Fibroblast of villous mesenchyme (primary cell): ENCODE measurements around the gene STEAP3. TPM values are rescaled to one million over a fixed set of nuclear protein-coding genes. Genes with fewer than 3 reads are reported as not detected.

Source experiments
- DNase-seq: peaks from one replicate; pipeline ENCODE4 v3.0.0-alpha.2; 2010; ENCODE audit warnings: low read depth
- H3K4me3 ChIP-seq: 2 replicates; pipeline ENCODE4 v1.5.1; 2011; ENCODE audit warnings: low read depth, mild to moderate bottlenecking, low read length
- total RNA-seq: library from RNA; depleted of rRNA; stranded (reverse); fragments of >200 nt; gene quantifications from 2 replicates; pipeline ENCODE4 v1.2.3, GENCODE V29; 2012
- TF ChIP-seq, protein P1 (sequence below): IDR thresholded peaks from 2 replicates; pipeline ENCODE4 v1.5.1; 2012; ENCODE audit warnings: low read depth, mild to moderate bottlenecking, low read length; ENCODE audit not compliant: insufficient read depth

The STEAP3 gene
- total RNA-seq, 1 donor: 17.7 TPM

DNA sequence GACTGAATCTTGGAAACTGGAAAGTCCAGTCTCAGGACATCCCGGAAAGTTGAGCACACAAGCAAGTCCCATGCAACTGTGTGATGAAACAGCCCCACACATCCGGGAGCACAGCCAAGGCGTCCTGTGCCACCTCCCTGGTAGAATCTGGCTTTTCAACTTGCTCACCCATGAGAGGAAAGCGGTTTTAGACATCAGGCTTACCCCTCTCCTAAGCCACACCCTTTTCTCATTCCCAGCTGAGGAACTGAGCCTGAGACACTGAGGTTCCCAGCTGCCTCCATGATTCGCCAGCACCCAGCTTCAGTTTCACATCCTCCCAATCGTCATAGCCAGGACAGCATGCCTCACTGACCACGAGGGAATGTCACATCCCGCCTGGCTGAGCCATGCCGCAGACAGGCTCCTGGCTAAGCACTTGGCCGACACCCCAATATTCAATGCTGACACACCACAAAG, 60.3 kb downstream of the STEAP3 start:
- peak; percentile 44 for DNase-seq
- no peak overlapping the region for H3K4me3 ChIP-seq
- TF ChIP-seq, protein P1, sequence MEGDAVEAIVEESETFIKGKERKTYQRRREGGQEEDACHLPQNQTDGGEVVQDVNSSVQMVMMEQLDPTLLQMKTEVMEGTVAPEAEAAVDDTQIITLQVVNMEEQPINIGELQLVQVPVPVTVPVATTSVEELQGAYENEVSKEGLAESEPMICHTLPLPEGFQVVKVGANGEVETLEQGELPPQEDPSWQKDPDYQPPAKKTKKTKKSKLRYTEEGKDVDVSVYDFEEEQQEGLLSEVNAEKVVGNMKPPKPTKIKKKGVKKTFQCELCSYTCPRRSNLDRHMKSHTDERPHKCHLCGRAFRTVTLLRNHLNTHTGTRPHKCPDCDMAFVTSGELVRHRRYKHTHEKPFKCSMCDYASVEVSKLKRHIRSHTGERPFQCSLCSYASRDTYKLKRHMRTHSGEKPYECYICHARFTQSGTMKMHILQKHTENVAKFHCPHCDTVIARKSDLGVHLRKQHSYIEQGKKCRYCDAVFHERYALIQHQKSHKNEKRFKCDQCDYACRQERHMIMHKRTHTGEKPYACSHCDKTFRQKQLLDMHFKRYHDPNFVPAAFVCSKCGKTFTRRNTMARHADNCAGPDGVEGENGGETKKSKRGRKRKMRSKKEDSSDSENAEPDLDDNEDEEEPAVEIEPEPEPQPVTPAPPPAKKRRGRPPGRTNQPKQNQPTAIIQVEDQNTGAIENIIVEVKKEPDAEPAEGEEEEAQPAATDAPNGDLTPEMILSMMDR: no peak

DNA sequence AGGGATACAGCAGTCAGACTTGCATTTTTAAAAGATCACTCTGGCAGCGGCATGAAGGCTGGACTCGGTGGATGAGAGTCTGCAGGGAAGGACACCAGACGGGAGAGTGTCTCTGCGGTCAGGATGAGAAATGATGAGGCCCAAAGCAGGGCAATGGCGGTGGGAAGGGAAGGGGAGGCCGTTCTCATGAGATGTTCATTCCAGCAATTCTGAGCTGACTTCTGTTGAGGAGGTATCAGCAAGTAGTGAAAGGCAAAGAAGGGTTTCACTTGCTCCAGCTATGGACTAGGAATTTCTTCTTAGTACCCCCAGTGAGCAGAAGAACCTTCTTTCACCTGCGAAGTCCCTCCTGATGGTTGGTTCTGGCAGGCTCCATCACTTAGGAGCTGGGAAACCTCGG, 63.0 kb downstream of the STEAP3 start:
- DNase-seq: no peak
- H3K4me3 ChIP-seq: no peak overlapping the region
- TF ChIP-seq, protein P1: no peak

DNA sequence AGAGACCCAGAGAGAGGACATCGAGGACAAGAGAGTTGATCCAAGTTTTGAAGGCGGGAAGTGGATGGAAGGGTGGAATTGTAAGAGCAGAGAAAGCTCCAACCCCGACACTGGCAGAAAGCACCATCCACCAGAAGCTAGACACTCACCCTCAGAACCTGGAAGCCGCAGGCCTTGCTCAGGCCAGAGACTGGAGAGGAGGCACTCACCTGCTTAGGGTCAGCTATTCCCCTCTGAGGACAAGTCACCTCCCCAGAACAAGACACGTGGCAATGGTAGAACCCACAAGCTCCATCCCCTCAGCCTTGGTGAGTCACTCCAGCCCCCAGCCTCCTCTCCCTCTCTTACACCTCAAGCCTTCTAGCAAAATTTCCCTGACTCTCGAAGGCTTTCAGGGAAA, 64.9 kb downstream of the STEAP3 start:
- TF ChIP-seq, protein P1: no peak
- no peak for DNase-seq

DNA sequence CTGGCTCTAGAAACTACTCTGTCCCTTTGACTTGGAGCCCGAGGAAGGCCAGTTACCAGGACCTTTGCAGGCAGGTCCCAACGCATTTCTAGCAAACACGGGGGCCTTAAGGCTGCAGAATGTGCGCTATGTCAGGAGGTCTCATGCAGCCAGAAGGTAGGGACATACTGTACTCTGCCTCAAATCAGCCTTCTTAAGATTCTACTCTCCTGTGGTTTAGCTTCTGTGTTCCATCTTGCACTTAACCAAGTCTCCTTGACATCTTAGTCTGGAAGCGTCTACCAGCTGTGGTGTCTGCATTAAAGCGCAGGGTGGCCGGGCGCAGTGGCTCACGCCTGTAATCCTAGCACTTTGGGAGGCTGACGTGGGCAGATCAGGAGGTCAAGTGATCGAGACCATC, 65.5 kb downstream of the STEAP3 start:
- DNase-seq: peak; percentile 73
- no peak overlapping the region for H3K4me3 ChIP-seq

More for the DNA sequence above, 64.9 kb downstream of the STEAP3 start:
- no peak overlapping the region for H3K4me3 ChIP-seq

DNA sequence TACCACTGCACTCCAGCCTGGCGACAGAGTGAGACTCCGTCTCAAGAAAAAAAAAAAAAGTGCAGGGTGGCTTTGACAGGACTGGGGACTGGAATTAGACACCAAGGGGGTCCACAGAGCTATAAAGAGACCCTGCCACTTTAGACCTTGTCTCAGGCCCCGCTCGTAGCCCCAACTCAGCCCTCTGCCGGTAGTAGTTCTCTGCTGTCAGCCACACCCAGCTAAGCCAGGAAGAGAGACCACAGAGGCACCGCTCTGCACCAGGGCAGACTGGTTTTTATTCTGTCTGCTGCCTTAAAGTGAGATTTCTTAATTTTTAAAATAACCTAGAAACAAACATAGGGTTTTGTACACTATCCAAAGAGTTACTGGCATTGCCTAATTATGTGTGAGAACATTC, 66.0 kb downstream of the STEAP3 start:
- no peak for DNase-seq
- TF ChIP-seq, protein P1: no peak
- H3K4me3 ChIP-seq: no peak overlapping the region

More for the DNA sequence above, 65.5 kb downstream of the STEAP3 start:
- TF ChIP-seq, protein P1: no peak

DNA sequence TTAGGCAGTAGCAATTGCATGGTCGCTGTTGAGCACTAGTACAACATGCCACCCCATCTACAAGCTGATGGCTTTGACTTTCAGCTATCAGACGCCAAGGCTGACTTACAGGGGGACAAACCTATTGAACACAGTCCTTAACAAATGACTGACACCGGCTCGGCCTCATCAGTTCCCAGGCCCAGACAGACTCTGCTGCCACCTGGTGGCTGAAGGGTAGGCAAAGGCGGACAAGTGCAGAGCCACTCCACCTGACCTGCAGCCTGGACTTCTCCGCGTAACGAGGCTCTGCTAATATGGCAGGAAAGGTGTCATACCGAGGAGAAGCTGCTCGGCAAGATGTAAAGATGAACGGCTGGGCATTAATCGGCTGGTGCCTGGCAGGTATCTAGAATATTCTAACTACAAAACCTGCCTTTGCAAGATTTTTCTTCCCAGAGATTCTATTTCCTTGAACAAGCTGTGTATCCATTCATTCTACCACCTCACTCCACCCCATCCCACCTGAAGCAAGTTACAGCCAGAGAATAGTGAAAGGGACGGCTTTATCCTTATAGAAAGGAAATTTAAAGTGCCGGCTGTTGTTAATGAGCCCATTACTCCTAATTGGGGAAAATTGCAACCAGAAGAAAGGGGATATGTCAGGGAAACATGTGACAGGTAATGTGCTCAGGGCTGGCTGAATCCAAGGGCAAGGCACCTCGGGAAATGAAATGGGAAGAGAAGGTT, 67.4 kb downstream of the STEAP3 start:
- H3K4me3 ChIP-seq: no peak overlapping the region
- TF ChIP-seq, protein P1: peak; percentile 84
- peak; percentile 50 for DNase-seq
